Right lobe of liver (tissue), 4 donors: Measurements from ENCODE around the gene NRAP.

Source experiments
- POLR2A ChIP-seq: fragments of 450-650 bp; IDR thresholded peaks from one replicate; pipeline ENCODE4 v1.6.1; 2017; ENCODE audit warnings: antibody characterized with exemption, mild to moderate bottlenecking
- TF ChIP-seq, protein P1 (sequence below), 4 donors: fragments of 200-600 bp in 3 of 4; fragments of 450-650 bp in 1 of 4; IDR thresholded peaks; one replicate each; pipeline versions ENCODE4 v1.5.1 to v1.8.0; 2016 to 2022; ENCODE audit warnings: antibody characterized with exemption in 4 of 4, mild to moderate bottlenecking in 2 of 4
- donor health status: DM: no; HTN: no; CAD: no.
- donor health status: DM: no; HTN: no; CAD: no.
- donor health status: DM: no; HTN: yes; CAD: no.

DNA sequence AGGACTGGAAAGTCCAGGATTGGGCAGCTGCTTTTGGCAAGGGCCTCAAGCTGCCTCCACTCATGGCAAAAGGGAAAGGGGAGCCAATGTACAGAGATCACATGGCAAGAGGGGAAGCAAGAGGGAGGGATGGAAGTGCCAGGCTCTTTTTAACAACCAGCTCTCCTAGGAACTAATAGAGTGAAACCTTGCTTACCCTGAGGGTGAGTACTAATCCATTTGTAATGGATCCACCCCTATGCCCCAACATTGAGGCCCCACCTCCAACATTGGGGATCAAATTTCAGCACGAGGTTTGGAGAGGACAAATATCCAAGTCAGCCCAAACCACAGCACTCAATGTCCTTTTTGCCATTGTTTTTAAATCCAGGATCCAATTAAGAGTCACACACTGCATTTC is 98.5 kb downstream of the NRAP start:
- TF ChIP-seq, protein P1, sequence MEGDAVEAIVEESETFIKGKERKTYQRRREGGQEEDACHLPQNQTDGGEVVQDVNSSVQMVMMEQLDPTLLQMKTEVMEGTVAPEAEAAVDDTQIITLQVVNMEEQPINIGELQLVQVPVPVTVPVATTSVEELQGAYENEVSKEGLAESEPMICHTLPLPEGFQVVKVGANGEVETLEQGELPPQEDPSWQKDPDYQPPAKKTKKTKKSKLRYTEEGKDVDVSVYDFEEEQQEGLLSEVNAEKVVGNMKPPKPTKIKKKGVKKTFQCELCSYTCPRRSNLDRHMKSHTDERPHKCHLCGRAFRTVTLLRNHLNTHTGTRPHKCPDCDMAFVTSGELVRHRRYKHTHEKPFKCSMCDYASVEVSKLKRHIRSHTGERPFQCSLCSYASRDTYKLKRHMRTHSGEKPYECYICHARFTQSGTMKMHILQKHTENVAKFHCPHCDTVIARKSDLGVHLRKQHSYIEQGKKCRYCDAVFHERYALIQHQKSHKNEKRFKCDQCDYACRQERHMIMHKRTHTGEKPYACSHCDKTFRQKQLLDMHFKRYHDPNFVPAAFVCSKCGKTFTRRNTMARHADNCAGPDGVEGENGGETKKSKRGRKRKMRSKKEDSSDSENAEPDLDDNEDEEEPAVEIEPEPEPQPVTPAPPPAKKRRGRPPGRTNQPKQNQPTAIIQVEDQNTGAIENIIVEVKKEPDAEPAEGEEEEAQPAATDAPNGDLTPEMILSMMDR (IDR thresholded peaks at IDR 0.05), result no peak
- TF ChIP-seq POLR2A, result no peak
